DOHH2 (cell line): ENCODE measurements around the gene LRRC7.

ENCODE experiments used
- EZH2phosphoT487 ChIP-seq: fragments of 200-600 bp; sonication (generic); IDR thresholded peaks from 2 replicates; pipeline ENCODE4 v1.6.1; 2017; ENCODE audit warnings: borderline replicate concordance, mild to moderate bottlenecking, antibody characterized with exemption, low read length, moderate library complexity, mixed read lengths
- TF ChIP-seq, protein P1 (sequence below): fragments of 200-600 bp; sonication (generic); IDR thresholded peaks from one replicate; pipeline ENCODE4 v1.5.1; 2014; ENCODE audit warnings: antibody characterized with exemption, mild to moderate bottlenecking, low read depth, low read length; ENCODE audit not compliant: poor library complexity, severe bottlenecking

DNA sequence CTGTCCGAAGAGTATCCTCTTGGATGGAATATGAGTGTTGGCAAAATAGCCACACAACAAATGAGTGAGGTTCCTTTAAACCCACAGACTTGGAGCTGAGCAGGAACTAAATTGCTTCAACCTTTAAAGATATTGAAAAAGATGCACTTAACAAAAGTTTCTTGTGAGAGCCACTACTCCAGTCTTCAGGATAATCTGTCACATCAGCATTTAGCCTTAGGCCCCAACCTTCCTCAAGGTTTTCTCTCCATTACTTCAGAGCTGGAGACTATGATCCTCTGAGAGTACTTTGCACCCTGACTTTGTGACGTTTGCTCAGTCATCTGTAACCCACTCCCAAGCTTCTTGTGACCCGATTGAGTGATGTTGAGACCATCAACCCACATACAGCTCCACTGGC, 424.9 kb downstream of the LRRC7 start:
- TF ChIP-seq, protein P1, sequence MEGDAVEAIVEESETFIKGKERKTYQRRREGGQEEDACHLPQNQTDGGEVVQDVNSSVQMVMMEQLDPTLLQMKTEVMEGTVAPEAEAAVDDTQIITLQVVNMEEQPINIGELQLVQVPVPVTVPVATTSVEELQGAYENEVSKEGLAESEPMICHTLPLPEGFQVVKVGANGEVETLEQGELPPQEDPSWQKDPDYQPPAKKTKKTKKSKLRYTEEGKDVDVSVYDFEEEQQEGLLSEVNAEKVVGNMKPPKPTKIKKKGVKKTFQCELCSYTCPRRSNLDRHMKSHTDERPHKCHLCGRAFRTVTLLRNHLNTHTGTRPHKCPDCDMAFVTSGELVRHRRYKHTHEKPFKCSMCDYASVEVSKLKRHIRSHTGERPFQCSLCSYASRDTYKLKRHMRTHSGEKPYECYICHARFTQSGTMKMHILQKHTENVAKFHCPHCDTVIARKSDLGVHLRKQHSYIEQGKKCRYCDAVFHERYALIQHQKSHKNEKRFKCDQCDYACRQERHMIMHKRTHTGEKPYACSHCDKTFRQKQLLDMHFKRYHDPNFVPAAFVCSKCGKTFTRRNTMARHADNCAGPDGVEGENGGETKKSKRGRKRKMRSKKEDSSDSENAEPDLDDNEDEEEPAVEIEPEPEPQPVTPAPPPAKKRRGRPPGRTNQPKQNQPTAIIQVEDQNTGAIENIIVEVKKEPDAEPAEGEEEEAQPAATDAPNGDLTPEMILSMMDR, result no peak
- TF ChIP-seq EZH2phosphoT487, result no peak
